Endodermal cell (in vitro differentiated cells): Measurements from ENCODE around the gene PAQR7. TPM values are rescaled to one million over a fixed set of nuclear protein-coding genes. Genes with fewer than 3 reads are reported as not detected.

Source experiments
- DNase-seq: peaks from one replicate; pipeline ENCODE4 v3.0.0-alpha.2; 2017
- H3K27ac ChIP-seq: 2 replicates; pipeline ENCODE4 v1.5.1; 2013; ENCODE audit warnings: mild to moderate bottlenecking, low read depth, low read length, moderate library complexity
- H3K27me3 ChIP-seq: 2 replicates; pipeline ENCODE4 v1.6.1; 2013; ENCODE audit warnings: mild to moderate bottlenecking, low read length, moderate library complexity; ENCODE audit not compliant: insufficient read depth, control insufficient read depth, poor library complexity, severe bottlenecking
- H3K36me3 ChIP-seq: 2 replicates; pipeline ENCODE4 v1.7.0; 2013; ENCODE audit warnings: mild to moderate bottlenecking, low read length, moderate library complexity; ENCODE audit not compliant: control insufficient read depth, insufficient read depth
- H3K4me1 ChIP-seq: one replicate; pipeline ENCODE4 v1.7.0; 2013; ENCODE audit warnings: low read length; ENCODE audit not compliant: control insufficient read depth, insufficient read depth
- H3K4me3 ChIP-seq: 2 replicates; pipeline ENCODE4 v1.5.1; 2013; ENCODE audit warnings: mild to moderate bottlenecking, low read length, moderate library complexity
- H3K9ac ChIP-seq: 2 replicates; pipeline ENCODE4 v1.6.1; 2013; ENCODE audit warnings: mild to moderate bottlenecking, low read length, moderate library complexity; ENCODE audit not compliant: poor library complexity, severe bottlenecking; ENCODE audit errors: extremely low read depth
- H3K9me3 ChIP-seq: 2 replicates; pipeline ENCODE4 v1.6.1; 2013; ENCODE audit warnings: mild to moderate bottlenecking, low read length, moderate library complexity; ENCODE audit not compliant: control insufficient read depth
- H3K27ac Mint-ChIP-seq: 2 replicates; pipeline ENCODE4 v1.8.0; 2020; ENCODE audit warnings: mixed read lengths
- H3K27me3 Mint-ChIP-seq: 2 replicates; pipeline ENCODE4 v1.8.0; 2021; ENCODE audit warnings: mild to moderate bottlenecking, mixed read lengths; ENCODE audit not compliant: insufficient read depth
- H3K36me3 Mint-ChIP-seq: 2 replicates; pipeline ENCODE4 v1.8.0; 2020; ENCODE audit warnings: low read depth, mixed read lengths
- H3K4me1 Mint-ChIP-seq: 2 replicates; pipeline ENCODE4 v1.8.0; 2020; ENCODE audit warnings: mixed read lengths
- H3K4me3 Mint-ChIP-seq: 2 replicates; pipeline ENCODE4 v1.8.0; 2020; ENCODE audit warnings: mild to moderate bottlenecking, moderate library complexity, mixed read lengths
- H3K9me3 Mint-ChIP-seq: 2 replicates; pipeline ENCODE4 v1.8.0; 2020; ENCODE audit warnings: mild to moderate bottlenecking, mixed read lengths
- CTCF ChIP-seq: fragments of 200-600 bp; sonication (generic); conservative IDR thresholded peaks from 2 replicates; pipeline ENCODE4 v1.5.0; 2021; ENCODE audit warnings: antibody characterized with exemption, mild to moderate bottlenecking
- WGBS, 2 experiments: methylation state at CpG; one replicate each; pipeline versions ENCODE4 v1.1.5 to v1.1.7; 2013; ENCODE audit warnings: missing lambda C conversion rate in 2 of 2, mixed read lengths in 1 of 2; ENCODE audit not compliant: insufficient coverage in 1 of 2, insufficient read length in 1 of 2; 5-methylcytosine and 5-hydroxymethylcytosine counted together
- total RNA-seq, 2 donors: library from RNA; stranded (reverse); fragmentation: NEBNext Ultra II Directional in 1 of 2; extraction: Animal tissue kit (Norgen Biotek cat#: 25700) in 1 of 2; gene quantifications; 2 replicates in 1 of 2; 3 replicates in 1 of 2; pipeline ENCODE4 v1.2.1, GENCODE V29; 2021

PAQR7 gene
- total RNA-seq, 2 donors from 2014 or later, result 11.7 to 15.0 TPM

GRCh38 chr1:25912076-25912831, 36.7 kb upstream of the PAQR7 start:
- no peaks in the 10 kb centered on the region for H3K9me3 Mint-ChIP-seq
- no peak for DNase-seq
- Histone ChIP-seq H3K4me1 (no peaks in the 10 kb centered on the region), H3K27me3 (no peaks in the 10 kb centered on the region), H3K9ac (no peak overlapping the region), H3K4me3 (no peak overlapping the region), H3K27ac (no peak overlapping the region), H3K9me3 (peaks cover 7% of the 10 kb centered on the region), H3K36me3 (no peaks in the 10 kb centered on the region)
- 78 to 89% methylated on average over 3 to 5 of the region's 5 CpGs for WGBS, 2 experiments
- H3K36me3 Mint-ChIP-seq, result no peaks in the 10 kb centered on the region
- H3K27ac Mint-ChIP-seq, result no peak overlapping the region
- no peak overlapping the region for H3K4me3 Mint-ChIP-seq
- H3K4me1 Mint-ChIP-seq, result peaks cover 10% of the 10 kb centered on the region
- TF ChIP-seq CTCF, result no peak
- H3K27me3 Mint-ChIP-seq, result peaks cover 3% of the 10 kb centered on the region

GRCh38 chr1:25911162-25911561, 35.7 kb upstream of the PAQR7 start:
- TF ChIP-seq CTCF, result no peak
- Histone ChIP-seq H3K9ac (no peak overlapping the region), H3K9me3 (no peaks in the 10 kb centered on the region), H3K4me3 (no peak overlapping the region), H3K27me3 (no peaks in the 10 kb centered on the region), H3K27ac (no peak overlapping the region), H3K36me3 (no peaks in the 10 kb centered on the region), H3K4me1 (no peaks in the 10 kb centered on the region)
- Mint-ChIP-seq H3K27me3 (peaks cover 3% of the 10 kb centered on the region), H3K9me3 (no peaks in the 10 kb centered on the region), H3K36me3 (no peaks in the 10 kb centered on the region), H3K4me1 (peaks cover 15% of the 10 kb centered on the region), H3K4me3 (no peak overlapping the region), H3K27ac (no peak overlapping the region)
- no peak for DNase-seq

- Histone ChIP-seq H3K27me3 (no peaks in the 10 kb centered on the region), H3K27ac (no peak overlapping the region), H3K4me3 (no peak overlapping the region), H3K36me3 (peaks cover 3% of the 10 kb centered on the region), H3K9ac (no peak overlapping the region), H3K9me3 (no peaks in the 10 kb centered on the region), H3K4me1 (no peaks in the 10 kb centered on the region)
- Mint-ChIP-seq H3K27ac (no peak overlapping the region), H3K4me3 (no peak overlapping the region), H3K27me3 (peaks cover 3% of the 10 kb centered on the region), H3K36me3 (peaks cover 7% of the 10 kb centered on the region), H3K9me3 (no peaks in the 10 kb centered on the region), H3K4me1 (peaks cover 22% of the 10 kb centered on the region)
- DNase-seq, result no peak
- 83 to 88% methylated on average over 10 of the region's 10 CpGs for WGBS, 2 experiments
- TF ChIP-seq CTCF, result no peak
Observed at GRCh38 chr1:25909040-25909439, 33.5 kb upstream of the PAQR7 start.
